HG02970 (cell line): ENCODE measurements around the gene PRICKLE1.
"Not testable (repeated sequence)": the region's sequence is repeated elsewhere in the genome, so short reads cannot be mapped to it uniquely, and the experiment has no call there.

Experiments
- ATAC-seq: cut with Tn5 transposase; IDR thresholded peaks from one replicate; pipeline ENCODE4 v1.9.1; 2021; ENCODE audit warnings: mild to moderate bottlenecking, moderate library complexity, moderate number of reproducible peaks; ENCODE audit not compliant: unreplicated experiment, low FRiP score

The PRICKLE1 gene

DNA sequence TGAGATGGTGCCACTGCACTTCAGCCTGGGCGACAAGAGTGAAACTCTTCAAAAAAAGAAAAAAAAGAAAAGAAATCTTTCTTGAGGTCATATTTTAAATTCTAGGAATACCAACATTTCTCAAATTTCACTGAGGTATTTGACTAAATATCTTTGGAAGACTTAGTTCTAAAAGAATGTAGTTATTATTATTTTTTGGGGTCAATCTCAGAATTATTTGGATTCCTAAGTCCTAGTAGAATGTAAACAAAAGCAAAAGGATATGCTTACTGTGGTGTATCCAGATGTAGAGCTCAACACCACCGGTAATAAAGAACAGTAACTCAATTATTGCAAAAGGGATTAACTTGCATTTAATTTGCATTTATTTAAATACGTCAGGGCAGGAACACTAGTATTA lies 25.0 kb downstream of the PRICKLE1 start:
- no peak for ATAC-seq

- no peak for ATAC-seq
Observed at GRCh38 chr12:42560977-42561376, 28.6 kb downstream of the PRICKLE1 start.

DNA sequence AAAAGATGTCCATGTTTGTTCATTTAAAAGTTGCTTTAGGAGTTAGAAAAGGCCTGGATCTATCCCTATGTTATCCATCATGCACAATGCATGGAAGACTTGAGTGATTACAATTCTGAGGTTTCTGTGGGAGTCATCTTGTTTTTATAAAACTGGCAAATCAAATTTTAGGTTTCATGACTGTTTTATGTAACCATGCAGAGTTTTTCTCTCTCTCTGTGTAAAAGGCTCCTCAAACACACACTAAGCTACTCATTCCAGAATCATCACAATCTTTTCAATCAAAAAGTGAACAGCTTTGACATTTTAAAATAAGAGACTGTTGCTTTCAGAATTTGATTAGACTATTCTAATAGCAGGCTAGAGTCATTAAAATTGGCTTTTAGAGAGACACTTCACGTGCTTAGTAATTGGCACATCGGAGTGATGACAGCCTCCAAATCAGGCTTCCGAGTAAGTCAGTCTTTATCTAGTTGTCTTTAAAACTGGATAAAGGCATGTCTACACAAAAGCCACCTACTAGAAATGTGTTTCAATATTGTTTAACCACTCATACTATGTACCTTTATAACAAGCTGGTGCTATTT lies 31.9 kb downstream of the PRICKLE1 start:
- ATAC-seq, result no peak

DNA sequence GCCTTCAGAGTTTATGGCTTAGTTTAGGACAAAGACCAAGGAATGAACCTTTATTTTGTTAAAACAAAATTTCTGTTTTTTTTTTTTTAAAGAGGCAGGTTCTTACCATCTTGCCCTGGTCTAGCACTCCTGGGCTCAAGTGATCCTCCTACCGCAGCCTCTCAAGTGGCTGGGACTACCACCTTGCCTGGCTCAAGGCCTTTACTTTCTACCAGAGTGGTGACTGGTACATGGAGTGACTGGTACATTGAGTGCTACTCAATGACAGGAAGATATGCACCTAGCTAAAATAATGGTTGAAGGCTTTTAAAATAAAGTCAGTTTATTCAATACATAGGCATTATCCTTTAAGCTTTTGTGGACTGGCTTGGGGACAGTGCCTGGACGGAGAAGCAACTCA lies 32.6 kb downstream of the PRICKLE1 start:
- no peak for ATAC-seq

GRCh38 chr12:42552822-42553221 lies 36.7 kb downstream of the PRICKLE1 start:
- ATAC-seq, result no peak

DNA sequence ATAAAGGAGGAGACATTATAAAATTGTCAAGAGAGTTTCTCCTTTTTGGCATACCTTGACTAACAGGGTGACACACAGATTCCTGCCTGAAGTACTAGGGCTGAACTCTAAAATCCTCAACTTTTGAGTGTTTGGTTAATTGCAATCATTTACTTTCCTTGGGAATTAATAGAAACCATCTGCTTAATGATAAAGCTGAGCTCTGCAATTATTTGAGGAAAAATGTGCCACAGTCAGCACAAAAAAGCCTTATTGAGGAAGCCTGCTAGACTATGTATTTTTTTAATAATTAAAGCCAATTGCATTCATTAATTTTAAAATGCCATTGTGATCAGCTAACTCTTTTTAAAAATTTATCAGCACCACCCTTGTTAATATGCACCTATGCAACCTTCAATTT lies 38.7 kb downstream of the PRICKLE1 start:
- no peak for ATAC-seq

DNA sequence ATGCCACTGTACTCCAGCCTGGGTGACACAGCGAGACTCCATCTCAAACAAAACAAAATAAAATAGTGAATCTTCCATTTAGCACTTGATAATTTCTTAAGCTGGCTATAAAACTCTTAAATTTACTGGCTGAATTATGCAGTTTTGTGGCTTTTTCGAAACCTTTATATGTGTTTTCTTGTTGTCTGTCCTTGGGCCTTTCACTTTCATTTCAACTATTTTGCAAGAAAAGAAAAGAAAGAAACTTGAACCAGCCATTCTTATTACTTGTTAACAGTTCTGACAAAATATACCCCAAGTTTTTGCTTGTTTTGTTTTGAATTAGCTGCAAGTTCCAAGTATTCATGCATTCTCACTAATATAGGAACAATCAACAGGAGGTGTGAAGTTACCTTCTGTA lies 42.8 kb downstream of the PRICKLE1 start:
- ATAC-seq, result no peak

DNA sequence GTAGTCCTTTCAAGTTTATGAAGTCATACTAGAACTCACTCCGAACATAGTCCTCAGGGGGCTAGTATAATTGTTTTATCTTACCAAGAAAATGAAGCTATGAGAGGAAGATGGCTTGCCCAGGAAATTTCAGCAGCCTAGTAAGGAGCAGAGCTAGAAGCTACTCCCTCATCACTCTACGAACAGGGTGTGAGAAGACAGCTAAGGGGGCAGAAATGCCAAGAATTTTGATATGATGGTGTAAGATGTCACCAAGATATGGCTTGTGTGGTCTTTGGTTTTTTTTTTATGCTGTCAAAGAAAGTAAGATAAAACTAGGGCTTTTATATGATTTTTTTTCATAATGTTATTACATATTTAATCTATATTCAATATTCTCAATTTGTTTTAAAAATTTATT lies 47.6 kb downstream of the PRICKLE1 start:
- ATAC-seq, result no peak

DNA sequence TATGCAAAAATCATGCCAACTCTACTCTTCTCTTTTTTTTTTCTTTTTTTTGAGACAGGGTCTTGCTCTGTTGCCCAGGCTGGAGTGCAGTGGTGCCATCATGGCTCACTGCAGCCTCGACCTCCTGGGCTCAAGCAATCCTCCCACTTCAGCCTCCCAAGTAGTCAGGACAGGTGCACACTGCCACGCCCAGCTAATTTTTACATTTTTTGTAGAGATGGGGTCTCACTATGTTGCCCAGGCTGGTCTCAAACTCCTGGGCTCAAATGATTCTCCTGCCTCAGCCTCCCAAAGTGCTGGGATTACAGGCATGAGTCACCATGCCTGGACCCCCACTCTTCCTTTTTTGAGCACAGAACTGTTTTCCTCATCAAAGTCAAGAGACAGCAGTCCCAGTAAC lies 48.2 kb downstream of the PRICKLE1 start:
- ATAC-seq, result not testable (repeated sequence)

DNA sequence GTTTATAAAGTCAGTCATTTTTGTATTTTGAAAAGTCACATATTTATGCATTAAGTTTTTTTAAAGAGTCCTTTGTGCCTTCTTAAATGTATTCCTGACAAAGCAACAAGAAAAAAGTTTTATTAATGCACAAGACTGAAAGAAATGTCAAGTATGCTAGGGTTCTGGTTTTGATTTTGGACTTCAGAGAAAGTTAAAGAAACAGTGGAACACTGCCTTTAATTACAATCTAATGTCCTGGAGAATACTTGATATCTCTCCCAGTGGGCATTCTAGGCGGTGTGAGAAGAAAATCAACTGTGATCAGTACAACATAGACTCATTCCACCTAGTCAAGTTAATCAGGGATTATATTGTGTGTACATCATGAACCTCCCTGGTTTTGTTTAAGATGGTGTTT lies 49.9 kb downstream of the PRICKLE1 start:
- ATAC-seq, result no peak

DNA sequence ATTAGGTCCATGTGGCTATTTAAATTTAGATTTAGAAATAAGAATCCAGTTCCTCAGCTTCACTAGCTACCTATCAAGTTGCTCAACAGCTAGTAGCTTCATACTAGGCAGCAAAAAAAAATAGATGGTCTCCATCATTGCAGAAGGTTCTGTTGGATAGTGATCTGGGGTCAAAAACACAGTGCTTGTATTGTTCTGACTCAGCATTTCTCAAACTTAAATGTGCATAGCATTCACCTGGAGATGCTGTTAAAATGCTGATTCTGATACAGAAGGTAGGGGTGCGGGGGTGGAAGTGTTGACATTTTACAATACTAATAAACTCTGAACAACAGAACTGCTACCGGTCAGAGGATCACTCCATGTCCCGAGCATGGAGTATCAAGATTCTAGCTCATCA lies 51.3 kb downstream of the PRICKLE1 start:
- no peak for ATAC-seq

DNA sequence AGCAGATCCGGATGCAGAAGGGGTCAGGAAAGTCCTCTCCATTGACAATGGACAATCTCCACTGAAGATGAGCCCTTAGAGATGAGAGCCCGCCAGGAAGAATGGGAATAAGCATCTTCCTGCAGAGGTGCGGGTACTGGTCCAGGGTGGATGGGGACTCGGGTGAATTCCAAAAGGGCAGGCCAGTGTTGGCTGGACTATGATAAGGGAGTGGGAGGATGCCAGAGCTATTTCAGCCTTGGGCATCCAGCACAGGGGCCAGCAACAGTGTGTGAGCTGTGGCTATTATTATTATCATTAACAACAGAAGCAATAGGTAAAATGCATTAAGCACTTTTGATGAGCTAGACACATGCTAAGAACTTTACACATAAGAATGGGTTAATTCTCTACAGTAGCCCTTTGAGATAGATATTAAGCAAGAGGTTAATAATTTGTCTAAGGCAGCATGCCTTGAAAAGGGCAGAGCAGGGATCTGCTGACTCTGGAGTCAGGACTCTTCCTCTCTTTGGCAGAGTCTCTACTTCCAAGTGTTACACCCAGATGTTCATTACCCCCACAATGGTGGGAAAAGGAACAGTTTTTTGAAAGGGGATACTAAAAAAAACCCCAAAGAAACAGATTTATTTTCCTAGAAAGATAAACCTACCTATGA lies 55.2 kb downstream of the PRICKLE1 start:
- ATAC-seq, result no peak

DNA sequence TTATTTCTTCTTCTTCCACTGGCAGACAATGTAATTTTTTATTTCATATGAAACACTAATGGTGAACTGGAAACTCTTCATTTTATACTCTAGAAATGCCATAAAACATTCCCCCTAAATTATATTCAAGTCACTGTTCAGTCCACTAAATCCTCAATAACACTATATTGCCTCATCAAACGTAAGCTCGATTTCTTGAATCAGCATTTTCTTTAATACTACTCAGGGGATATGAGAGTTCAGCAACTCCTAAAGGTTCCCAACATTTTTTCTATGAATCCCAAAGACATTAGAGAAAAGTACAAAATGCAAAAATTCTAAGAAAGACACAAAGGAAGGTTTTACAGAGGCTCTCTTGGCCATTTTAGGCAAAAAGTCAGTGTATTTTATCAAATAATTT lies 59.3 kb downstream of the PRICKLE1 start:
- ATAC-seq, result no peak

- ATAC-seq, result no peak
Observed at GRCh38 chr12:42525444-42525843, 64.1 kb downstream of the PRICKLE1 start.

DNA sequence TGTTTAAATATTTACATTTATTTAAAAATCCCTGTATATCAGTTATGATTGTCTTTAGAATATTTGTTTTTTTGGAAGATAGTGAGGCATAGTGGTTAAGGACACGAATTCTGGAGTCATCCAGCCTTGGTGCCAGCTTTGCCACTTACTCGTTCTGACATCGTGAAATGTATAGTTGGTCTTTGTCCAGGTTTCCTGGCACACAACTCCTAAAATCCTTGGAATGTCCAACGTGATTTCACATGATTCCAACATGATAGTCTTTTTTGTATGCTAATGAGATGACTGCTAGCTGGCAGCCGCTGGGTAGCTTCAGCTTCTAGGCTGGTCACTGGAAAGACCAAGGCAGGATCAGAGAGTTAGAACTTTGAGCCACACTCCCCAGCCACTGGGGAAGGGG lies 64.8 kb downstream of the PRICKLE1 start:
- ATAC-seq, result no peak

DNA sequence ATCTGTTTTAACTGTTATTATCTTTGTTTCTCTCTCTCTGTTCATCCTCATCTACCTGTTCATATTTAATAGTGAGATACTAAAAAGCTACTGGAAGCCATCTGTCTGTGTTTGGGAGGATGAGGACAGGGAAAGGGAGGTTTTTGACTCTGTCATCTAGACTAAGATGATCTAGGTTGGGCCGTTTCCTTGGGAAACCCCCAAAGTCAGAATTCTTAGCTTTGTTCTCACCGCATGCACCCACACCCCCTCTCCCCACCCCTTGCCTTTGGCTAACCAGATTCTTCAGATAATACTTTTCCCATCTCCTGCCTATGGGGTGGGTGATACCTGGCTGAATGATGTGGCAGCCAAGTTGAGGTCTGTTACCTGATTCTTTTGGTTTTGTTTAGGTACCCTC lies 73.0 kb downstream of the PRICKLE1 start:
- no peak for ATAC-seq

DNA sequence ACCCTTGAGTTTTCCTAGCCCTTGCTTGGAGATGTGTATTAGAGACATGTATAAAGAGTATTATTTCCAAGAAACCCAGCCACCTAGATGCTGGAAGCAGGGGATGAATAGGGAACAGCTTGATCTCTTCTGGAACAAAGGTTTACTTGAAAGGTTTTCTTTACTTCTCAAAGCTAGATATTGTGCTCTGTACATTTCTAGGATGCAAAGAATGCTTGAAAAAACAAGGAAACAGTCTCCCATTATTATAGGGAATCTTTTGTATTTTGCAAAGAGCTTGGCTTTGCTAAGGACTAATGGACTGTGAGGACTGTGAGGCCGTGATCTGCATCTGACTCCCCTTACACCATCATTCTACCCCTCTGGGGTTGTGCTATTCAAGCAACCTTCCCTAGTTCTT lies 77.9 kb downstream of the PRICKLE1 start:
- no peak for ATAC-seq

- ATAC-seq, result no peak
Observed at GRCh38 chr12:42510823-42511222, 78.7 kb downstream of the PRICKLE1 start.

DNA sequence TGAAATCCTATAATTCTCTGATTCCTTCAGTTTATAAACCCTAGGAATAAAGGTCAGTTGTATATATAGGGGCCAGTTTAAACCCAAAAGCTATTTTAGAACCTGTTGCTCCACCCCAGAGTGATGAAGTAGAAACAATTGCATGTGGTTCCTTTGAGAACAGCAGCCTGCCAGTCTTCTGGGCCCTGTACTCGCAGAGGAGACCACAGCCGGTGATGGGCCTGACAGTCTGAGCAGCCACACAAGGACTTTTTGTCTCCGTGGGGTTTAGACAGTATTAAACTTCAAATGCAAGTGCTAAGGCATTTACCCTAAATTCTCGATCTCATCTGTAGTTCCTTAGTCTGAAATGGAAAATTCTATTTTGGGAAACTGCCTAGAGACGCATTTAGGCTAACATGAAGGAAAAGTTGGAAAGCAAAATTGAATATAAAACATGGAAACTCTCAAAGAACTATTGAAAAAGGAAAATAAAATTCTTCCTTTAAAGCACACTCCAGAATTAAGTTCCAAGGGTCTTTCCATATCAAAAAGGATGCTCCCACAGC lies 80.6 kb downstream of the PRICKLE1 start:
- ATAC-seq, result no peak

- no peak for ATAC-seq
Observed at GRCh38 chr12:42507565-42507964, 82.0 kb downstream of the PRICKLE1 start.

DNA sequence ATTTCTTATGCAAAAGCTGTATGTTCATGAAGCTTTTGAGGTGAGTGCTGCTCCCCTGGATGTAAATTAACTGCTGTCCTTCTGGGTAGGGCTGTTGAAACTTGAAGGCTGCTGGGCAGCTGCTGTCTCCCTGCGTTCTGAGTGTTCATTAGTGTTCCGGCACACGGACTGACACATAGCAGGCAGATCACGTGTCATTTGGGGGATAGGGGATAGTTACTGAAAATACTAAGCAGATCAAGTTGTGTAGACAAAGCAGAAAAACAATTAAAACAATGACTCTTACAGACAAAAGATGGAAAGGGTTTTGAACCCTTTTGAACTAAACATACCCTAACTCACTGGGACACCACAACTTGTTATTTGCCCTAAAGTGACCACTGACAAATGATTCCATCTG lies 82.5 kb downstream of the PRICKLE1 start:
- no peak for ATAC-seq

GRCh38 chr12:42504049-42504448 lies 85.5 kb downstream of the PRICKLE1 start:
- ATAC-seq, result no peak
